CD4-positive, alpha-beta T cell treated with Interleukin-1 beta for 1 hour (primary cell): ENCODE data around the gene PPP6R2.
A peak's percentile ranks its signal among the peaks of the same experiment; 100 is the strongest.

Experiments
- DNase-seq, 2 donors: peaks; one replicate each; pipeline ENCODE4 v3.0.0-alpha.2; 2020 to 2022

Gene PPP6R2

GRCh38 chr22:50436015-50436830 is 93.1 kb downstream of the PPP6R2 start:
- no peak for DNase-seq

- DNase-seq = no peak
Measured at GRCh38 chr22:50436841-50437341, 93.8 kb downstream of the PPP6R2 start.

DNA sequence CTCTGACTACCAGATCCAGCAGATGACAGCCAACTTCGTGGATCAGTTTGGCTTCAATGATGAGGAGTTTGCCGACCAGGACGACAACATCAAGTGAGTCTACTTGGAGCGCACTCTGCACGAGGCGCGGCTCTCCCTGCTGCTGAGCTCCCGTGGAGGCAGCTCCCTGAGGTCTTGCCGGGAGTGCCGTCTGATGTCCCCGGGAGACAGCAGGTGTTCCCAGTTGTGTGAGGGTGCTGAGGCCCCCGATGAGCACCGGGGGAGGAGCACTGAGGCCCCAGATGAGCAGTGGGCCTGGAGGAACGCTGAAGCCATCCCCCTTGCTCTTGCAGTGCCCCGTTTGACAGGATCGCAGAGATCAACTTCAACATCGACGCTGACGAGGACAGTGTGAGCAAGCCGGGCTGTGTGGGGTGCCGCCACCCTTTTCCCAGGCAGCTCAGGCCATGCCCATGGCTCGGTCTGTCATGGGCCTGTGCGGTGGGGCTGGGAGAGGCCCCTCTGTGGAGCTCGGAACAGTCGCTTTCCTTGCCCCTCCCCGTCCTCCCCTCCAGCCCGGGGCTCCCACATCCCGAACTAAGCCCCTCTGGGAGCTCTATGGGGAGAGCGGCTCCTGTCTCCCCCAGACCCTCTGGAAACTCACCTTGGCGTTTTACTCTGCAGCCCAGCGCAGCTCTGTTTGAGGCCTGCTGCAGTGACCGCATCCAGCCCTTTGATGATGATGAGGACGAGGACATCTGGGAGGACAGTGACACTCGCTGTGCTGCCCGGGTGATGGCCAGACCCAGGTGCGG is 94.6 kb downstream of the PPP6R2 start:
- DNase-seq = no peak

DNA sequence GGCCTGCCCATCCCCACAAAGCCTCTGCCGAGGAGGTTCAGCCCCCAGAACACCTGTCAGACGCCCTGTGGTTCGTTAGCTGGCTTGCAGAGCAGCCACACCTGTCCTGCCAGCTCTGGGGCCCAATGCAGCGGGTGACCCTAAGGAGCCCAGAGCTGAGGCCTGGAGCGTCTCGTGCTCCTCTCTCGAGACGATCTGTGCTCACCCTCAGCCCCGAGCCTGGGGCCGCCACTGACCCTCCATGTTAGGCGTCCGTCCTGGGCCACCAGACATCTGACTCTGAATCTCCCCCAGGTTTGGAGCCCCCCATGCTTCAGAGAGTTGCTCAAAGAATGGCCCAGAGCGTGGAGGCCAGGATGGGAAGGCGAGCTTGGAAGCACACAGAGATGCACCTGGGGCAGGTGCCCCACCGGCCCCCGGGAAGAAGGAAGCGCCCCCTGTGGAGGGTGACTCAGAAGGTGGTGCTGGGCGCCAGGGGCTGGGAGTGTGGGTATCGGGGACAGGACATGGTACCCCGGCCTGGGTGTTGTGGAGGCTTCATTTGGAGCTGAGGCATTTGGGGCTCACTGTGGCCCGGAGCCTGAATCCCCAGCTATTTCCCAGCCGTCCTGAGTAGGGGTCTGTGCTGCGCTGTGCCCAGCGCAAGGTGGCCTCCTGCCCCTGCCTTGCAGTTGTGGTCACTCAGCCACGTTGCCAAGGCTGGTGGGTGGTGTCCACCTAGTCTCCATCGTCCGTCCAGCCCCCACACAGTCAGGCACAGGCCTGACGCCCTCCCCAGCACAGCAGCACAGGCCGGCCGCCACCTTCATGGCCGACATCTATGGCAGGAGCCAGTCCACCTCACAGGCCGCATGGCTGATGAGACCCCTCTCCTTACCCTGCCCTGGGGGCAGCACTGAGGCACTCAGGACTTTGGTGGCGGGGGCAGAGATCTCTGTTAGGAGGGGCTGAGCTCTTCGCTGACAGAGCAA is 95.5 kb downstream of the PPP6R2 start:
- no peak for DNase-seq

DNA sequence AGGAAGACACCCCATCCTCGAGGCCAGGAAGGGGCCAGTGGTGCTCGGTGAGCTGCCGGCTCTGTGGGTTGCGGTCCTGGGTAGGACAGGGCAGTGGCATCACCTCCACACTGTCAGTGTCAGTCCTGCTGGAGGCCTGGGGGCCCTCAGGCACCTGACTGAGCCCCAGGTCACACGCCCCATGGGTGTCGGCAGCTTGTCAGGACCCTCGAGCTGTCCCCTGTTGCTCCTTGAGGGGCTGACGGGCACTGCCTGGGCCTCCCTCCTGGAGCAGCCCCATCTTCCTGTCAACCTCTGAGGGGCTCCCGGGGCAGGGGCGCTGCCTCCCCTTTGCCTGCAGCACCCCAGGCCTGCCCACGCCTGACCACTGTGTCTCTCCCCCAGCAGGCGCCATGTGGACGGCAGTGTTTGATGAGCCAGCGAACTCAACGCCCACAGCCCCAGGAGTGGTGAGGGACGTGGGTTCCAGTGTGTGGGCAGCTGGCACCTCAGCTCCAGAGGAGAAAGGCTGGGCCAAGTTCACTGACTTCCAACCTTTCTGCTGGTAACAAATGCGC is 96.3 kb downstream of the PPP6R2 start:
- no peak for DNase-seq

GRCh38 chr22:50439871-50440331 is 96.8 kb downstream of the PPP6R2 start:
- DNase-seq = no peak

DNA sequence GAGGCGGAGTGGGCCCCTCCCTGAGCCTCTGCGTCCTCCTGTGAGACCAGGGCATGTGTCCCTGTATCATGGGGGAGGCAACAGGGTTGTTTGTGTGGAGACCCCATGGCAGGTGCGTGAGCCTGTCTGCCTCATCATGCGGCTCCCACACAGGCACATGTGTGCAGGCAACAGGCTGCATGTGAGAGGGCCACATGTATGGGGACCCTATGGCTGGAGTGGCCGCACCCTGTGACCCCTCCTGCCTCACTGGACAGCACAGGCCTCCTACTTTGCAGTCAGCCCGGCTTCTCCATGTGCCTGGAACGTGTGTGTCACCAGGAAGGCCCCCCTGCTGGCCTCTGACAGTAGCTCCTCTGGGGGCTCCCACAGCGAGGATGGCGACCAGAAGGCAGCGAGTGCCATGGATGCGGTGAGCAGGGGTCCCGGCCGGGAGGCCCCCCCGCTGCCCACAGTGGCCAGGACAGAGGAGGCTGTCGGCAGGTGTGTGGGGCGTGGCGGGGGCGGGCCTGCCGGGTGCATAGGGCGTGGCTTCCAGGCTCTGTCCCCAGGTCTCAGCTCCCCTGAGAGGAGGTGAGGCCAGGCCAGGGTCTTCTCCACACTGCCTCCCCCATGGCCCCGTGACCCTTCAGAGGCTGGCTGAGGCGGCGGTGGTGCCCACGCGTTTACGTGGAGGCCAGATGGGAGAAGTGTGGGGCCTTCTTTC is 97.6 kb downstream of the PPP6R2 start:
- DNase-seq = no peak

GRCh38 chr22:50441428-50441993 is 98.4 kb downstream of the PPP6R2 start:
- DNase-seq = no peak

GRCh38 chr22:50443197-50443596 is 100.1 kb downstream of the PPP6R2 start:
- no peak for DNase-seq

DNA sequence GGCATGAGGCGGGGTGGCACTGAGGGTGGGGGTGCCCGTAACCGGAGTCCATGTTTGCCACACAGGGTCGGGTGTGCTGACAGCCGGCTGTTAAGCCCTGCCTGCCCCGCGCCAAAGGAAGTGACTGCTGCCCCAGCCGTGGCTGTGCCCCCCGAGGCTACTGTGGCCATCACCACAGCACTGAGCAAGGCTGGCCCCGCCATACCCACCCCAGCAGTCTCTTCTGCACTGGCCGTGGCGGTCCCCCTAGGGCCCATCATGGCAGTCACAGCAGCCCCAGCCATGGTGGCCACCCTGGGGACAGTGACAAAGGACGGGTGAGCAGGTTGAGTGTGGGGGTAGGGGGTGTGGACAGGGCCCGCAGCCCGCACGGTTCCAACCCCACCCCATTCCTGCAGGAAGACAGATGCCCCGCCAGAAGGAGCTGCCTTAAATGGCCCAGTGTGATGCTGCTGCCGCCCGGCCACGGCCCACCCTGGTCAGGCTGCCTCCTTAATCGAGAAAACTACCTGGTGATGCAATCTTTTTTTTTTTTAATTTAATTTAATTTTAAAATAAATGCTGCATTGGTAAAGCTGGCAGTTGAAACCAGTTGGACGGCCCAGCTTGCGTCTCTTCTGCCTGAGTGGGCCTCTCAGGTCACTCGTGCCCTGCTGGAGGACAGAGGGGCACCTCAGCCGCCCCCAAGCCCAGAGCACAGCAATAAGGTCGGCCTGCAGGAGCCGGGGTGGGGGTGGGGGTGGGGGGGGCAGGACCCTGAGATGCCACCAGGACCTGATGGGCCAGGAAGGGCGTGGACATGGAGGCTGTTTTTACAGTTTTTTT is 100.9 kb downstream of the PPP6R2 start:
- DNase-seq = no peak

- no peak for DNase-seq
Measured at GRCh38 chr22:50444663-50445062, 101.5 kb downstream of the PPP6R2 start.

DNA sequence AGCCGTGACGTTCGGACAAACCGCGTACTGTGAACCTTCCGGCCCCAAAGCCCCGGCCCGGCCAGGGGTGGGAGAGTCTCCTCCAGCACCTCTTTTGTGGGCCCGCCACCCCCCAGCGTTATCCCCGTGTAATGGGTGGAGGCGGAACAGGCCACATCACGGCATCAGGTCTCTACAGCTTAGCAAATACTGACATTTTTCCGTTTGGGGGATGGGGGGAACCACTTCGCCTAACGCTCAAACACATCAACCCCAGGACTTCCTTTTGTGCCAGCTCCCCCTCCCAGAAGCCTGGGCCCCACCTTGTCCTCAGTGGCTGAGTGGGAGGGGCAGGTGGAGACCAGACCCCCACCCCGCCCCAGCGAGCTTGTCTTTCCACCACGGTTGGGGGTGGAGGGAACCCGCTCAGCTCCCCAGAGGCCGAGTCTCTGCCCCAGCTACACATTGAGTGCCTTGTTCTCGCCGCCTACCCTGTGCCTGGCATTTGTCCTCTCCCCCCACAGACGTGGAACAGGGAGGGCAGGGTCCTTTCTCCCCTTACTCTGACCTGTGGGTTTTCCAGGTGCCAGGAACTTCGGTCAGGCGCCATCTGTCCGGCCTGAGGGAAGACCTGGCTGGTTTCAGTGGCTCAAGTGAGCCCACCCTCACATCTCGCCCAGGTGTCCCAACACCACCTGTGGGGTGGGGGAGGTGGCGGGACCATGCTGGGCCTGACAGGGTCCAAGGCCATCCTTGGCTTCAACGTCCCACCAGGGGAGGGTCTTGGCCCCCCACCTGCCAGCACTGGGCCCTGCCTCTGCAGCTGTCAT is 102.1 kb downstream of the PPP6R2 start:
- DNase-seq = peak; percentile 41 to 52

DNA sequence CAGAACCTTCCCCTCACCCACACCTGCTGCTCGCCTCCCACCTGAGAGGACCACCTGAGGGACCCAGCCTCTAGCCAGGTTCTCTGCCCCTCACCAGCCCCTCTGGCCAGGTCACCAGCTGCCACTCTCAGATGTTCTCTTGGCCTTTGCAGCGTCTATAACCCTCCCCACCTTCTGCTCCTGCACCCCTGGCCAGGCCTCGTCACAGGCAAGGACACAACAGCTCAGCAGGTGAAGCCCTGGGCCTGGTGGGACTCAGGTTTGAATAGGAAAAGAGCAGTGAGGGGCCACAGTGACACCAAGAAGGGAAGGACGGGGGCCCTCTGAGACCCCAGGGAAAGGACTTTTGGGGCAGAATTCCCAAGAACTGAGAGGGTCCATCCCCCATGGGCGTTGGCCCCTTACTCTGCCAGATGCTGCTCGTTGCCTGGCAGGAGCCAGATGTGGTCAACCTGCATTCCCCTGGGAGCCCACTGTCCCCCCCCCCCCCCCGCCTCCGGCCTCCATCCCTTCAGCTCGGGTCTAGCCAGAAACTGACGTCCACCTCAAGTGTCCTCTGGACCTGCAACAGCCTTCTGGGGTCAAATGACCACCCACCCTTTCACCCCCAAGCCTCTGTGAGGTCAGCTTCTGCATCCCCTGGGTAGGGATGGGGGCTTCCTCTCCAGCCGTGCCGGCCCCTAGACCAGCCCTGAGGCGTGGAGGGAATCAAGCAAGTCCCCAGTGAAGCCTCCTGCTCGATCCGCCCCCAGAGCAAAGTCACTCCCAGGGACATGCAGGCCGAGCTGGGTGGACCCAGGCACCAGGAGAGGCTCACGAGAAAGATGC is 103.0 kb downstream of the PPP6R2 start:
- no peak for DNase-seq

DNA sequence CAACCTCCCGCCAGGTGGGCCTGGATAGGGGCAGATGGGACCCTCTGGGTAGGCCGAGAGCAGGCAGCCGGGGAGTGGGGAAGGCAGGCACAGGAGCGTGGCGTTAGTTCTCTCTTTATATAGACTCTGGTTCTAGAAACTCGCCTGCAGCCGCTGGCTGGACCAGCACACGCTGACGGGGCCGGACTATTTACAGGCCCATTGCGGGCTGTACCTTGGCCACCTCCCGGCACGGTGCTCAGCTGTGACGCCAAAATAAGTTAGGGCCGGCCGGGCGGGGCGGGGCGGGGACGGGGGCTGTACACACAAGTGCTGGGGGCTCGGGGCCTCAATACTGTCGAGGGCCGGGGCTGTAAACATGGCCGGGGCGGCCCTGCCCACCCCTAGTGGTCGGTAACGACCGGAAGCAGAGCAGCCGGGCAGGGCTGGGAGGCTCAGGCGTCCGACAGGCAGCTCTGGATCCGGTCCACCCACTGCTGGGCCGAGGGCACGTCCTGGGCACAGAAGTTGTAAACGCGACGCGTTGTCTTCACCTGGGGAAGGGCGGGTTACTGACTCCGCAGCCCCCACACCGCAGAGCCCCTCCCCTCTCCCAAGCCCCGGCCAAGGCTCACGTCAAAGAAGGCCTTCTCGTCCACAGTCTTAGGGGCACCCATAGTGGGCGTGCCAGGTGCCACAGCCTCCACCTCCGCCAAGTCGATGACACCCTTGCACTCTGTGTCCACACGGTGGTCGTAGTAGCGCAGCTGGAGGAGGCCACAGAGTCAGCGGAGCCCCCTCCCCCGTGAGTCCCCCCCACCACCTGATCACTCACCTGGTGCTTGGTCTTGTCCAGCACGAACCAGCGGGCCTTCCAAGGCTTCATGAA is 103.8 kb downstream of the PPP6R2 start:
- DNase-seq = no peak

DNA sequence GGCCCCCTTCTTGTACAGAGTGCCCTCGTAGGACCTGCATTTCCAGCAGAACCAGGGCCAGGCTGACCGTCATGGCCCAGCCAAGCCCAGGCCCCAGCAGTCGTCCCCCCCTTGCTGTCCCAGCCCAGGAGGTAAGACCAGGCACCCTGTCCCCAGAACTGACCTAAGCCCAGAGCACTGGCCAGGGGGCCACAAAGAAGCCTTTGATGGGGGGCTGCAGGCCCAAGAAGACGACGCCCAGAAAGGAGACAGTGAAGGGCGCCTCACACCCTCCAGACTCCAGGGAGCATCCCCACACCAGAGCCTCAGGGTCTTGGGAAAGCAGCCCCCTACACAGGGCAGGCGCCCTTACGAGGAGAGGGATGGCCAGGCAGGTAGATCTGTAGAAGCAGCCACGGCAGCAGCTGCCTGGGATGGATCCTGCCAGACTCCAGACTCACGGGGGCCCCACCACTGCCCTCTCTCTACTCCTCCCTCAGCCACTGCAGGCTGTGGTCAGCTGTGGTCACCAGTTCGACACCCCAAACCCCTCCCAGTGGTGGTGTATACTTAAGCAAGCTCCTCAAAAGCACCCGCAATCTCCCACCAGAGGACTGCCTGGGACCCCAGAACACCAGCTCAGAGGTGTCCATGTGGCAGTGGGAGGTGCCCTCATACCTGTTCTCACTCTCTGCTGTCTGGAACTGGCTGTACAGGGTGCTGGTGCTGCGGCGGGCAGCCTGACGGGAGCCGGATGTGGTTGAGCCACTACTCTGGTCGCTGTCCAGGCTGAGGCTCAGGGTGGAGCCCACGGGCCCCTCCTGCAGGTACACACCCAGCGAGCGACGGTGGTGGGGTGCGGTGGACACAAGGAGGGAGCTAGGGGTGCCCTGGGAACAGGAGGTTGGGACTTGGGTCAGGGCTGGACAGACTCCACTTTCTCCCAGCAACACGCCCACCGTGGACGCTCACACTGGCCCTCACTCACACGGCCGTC is 104.7 kb downstream of the PPP6R2 start:
- no peak for DNase-seq

- DNase-seq = no peak
Measured at GRCh38 chr22:50452649-50453048, 109.5 kb downstream of the PPP6R2 start.
